OCI-LY3 (cell line): ENCODE measurements around the gene RANBP9.

ENCODE experiments used
- EZH2phosphoT487 ChIP-seq: fragments of 200-600 bp; shearing (Covaris generic); IDR thresholded peaks from 2 replicates; pipeline ENCODE4 v1.6.1; 2018; ENCODE audit warnings: antibody characterized with exemption, mixed run types, low read depth
- TF ChIP-seq, protein P1 (sequence below): fragments of 200-600, 300-600 bp; sonication (generic); IDR thresholded peaks from 2 replicates; pipeline ENCODE4 v1.5.1; 2014; ENCODE audit warnings: antibody characterized with exemption, low read length, low read depth

GRCh38 chr6:13722880-13723279 lies 11.2 kb upstream of the RANBP9 start:
- TF ChIP-seq, protein P1, sequence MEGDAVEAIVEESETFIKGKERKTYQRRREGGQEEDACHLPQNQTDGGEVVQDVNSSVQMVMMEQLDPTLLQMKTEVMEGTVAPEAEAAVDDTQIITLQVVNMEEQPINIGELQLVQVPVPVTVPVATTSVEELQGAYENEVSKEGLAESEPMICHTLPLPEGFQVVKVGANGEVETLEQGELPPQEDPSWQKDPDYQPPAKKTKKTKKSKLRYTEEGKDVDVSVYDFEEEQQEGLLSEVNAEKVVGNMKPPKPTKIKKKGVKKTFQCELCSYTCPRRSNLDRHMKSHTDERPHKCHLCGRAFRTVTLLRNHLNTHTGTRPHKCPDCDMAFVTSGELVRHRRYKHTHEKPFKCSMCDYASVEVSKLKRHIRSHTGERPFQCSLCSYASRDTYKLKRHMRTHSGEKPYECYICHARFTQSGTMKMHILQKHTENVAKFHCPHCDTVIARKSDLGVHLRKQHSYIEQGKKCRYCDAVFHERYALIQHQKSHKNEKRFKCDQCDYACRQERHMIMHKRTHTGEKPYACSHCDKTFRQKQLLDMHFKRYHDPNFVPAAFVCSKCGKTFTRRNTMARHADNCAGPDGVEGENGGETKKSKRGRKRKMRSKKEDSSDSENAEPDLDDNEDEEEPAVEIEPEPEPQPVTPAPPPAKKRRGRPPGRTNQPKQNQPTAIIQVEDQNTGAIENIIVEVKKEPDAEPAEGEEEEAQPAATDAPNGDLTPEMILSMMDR: no peak
- TF ChIP-seq EZH2phosphoT487: no peak
